K562 (cell line): ENCODE measurements around the gene SHISA7. TPM values are rescaled to one million over a fixed set of nuclear protein-coding genes. Genes with fewer than 3 reads are reported as not detected.

Source experiments
- ELF2 ChIP-seq: fragments of 250-450 bp; sonication (Bioruptor Pico); IDR thresholded peaks from 2 replicates; pipeline ENCODE4 v1.5.0; 2021; ENCODE audit warnings: mild to moderate bottlenecking
- ETV5 ChIP-seq: sonication (generic); formaldehyde crosslinking; IDR thresholded peaks from 2 replicates; pipeline ENCODE4 v1.4.0; 2020; ENCODE audit warnings: low read depth, mild to moderate bottlenecking, missing genetic modification reagents
- GABPB1 ChIP-seq: sonication (generic); formaldehyde crosslinking; IDR thresholded peaks from 2 replicates; pipeline ENCODE4 v1.8.0; 2022; ENCODE audit warnings: mild to moderate bottlenecking, missing genetic modification reagents
- PRPF4 ChIP-seq: fragments of 200-400 bp; formaldehyde crosslinking; IDR thresholded peaks from one replicate; pipeline ENCODE4 v1.6.1; 2017; ENCODE audit warnings: low read length, low read depth, mild to moderate bottlenecking; ENCODE audit not compliant: insufficient read depth, poor library complexity, severe bottlenecking
- SMAD4 ChIP-seq: fragments of 250-450 bp; sonication (Bioruptor Pico); conservative IDR thresholded peaks from 2 replicates; pipeline ENCODE4 v1.8.0; 2021; ENCODE audit warnings: inconsistent platforms, mild to moderate bottlenecking, moderate library complexity
- SMARCA5 ChIP-seq: fragments of 450-650 bp; IDR thresholded peaks from 2 replicates; pipeline ENCODE4 v1.6.1; 2016
- TAF9B ChIP-seq: fragments of 450-650 bp; IDR thresholded peaks from 2 replicates; pipeline ENCODE4 v1.6.1; 2018; ENCODE audit warnings: mild to moderate bottlenecking; ENCODE audit not compliant: partially characterized antibody
- THRB ChIP-seq: fragments of 450-650 bp; formaldehyde crosslinking; conservative IDR thresholded peaks from 2 replicates; pipeline ENCODE4 v1.4.0; 2022; ENCODE audit warnings: mild to moderate bottlenecking, missing genetic modification characterization
- U2AF2 ChIP-seq: fragments of 200-400 bp; formaldehyde crosslinking; optimal IDR thresholded peaks from 2 replicates; pipeline ENCODE3; 2017; ENCODE audit warnings: low read depth, mild to moderate bottlenecking, low read length
- ZNF318 ChIP-seq, 2 experiments: fragments of 450-650 bp; IDR thresholded peaks; 2 replicates each; pipeline ENCODE4 v1.6.1; 2016; ENCODE audit warnings: mild to moderate bottlenecking in 2 of 2, borderline replicate concordance in 1 of 2, low read depth in 1 of 2, moderate library complexity in 1 of 2
- polyA plus RNA-seq, 8 experiments: library from polyadenylated mRNA; depleted of rRNA in 4 of 8; stranded (reverse) in 5 of 8; unstranded in 3 of 8; fragments of >200 nt; fragmentation: Nextera tagmentation in 2 of 8; fragmentation: Illumina TruSeq in 1 of 8; extraction: Ambion mirVana in 2 of 8; extraction: Trizol in 1 of 8; gene quantifications; 2 replicates each; pipeline versions ENCODE4 v1.2.1 to v1.2.3, GENCODE V29; 2011 to 2014; ENCODE audit warnings: inconsistent platforms in 1 of 8, missing spikeins in 1 of 8
- total RNA-seq, 7 experiments: library from RNA; depleted of rRNA in 6 of 7; stranded (reverse); fragments of >200 nt in 6 of 7; fragmentation: Illumina TruSeq in 2 of 7; extraction: Trizol in 2 of 7; gene quantifications; 2 replicates each; pipeline versions ENCODE4 v1.2.1 to v1.2.3, GENCODE V29; 2011 to 2021; ENCODE audit warnings: low replicate concordance in 1 of 7
- TF ChIP-seq, protein P1 (sequence below): fragments of 250-450 bp; sonication (Bioruptor Pico); IDR thresholded peaks from 2 replicates; pipeline ENCODE4 v1.9.0; 2021; ENCODE audit warnings: mild to moderate bottlenecking
- TF ChIP-seq, protein P2 (sequence below): sonication (generic); formaldehyde crosslinking; IDR thresholded peaks from 2 replicates; pipeline ENCODE4 v1.8.1; 2023; ENCODE audit warnings: mild to moderate bottlenecking, missing genetic modification reagents
- TF ChIP-seq, protein P3 (sequence below), 2 experiments: fragments of 200-800 bp in 1 of 2; sonication (Bioruptor generic) in 1 of 2; sonication (generic) in 1 of 2; formaldehyde crosslinking in 1 of 2; IDR thresholded peaks in 1 of 2; conservative IDR thresholded peaks in 1 of 2; 2 replicates each; pipeline versions ENCODE4 v1.5.0 to v1.6.1; 2016 to 2020; ENCODE audit warnings: missing compliant biosample characterization in 1 of 2, missing genetic modification characterization in 1 of 2, missing genetic modification reagents in 1 of 2

Gene SHISA7
- total and polyA plus RNA-seq, 9 of the 15 experiments (the other 6 are each of a cell fraction or from before 2014, with no cell fraction given), result 0.01 to 0.40 (median 0.07) TPM

DNA sequence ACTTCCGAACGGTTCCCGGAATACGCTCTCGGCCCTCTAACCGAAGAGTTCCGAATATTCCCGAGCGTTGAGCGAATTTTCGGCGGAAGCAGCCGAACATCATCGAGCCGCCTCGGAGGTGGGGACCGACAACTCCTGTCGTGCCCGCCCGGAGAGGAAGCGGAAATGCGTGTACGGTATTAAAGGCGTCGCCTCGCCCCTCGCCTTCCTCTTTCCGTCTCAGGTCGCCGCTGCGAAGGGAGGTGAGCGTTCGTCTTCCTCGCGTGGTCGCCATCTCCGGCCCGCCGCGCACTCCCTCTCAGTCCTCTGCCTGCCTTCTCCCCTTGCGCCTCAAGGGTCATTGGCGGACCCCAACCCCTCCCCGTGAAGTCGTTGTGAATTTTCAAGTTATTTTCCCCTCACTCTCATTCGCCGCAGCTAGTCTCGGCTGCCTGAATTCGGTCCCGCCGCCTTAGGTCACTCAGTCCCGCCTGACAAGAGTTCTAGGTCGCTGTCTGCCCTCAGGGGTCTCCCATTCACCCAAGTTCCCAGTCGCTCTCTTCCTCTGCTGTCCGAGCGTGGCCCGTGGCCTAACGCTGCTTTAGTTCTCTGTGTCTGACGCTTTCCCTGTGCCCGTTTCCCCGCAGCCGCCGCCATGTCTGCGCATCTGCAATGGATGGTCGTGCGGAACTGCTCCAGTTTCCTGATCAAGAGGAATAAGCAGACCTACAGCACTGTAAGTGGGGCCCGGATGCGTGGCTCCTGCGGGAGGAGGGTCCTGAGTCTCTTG lies 57.2 kb downstream of the SHISA7 start, which contains the start of gene RPL28 (continued):
- TF ChIP-seq TAF9B, result peak; percentile 99
- TF ChIP-seq PRPF4, result peak; percentile 79
- peak; percentile 20; the same call in 1 of the 2 replicates for TF ChIP-seq ELF2
- no peak for TF ChIP-seq ZNF318 (IDR thresholded peaks at IDR 0.05; ENCODE audit: borderline replicate concordance in 1 of 2, low read depth in 1 of 2)
- TF ChIP-seq GABPB1 (CRISPR knock-in tag), result peak; percentile 95
- TF ChIP-seq U2AF2, result no peak
- TF ChIP-seq, protein P1, sequence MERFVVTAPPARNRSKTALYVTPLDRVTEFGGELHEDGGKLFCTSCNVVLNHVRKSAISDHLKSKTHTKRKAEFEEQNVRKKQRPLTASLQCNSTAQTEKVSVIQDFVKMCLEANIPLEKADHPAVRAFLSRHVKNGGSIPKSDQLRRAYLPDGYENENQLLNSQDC (CRISPR knock-in tag), result 0 out of 2 replicates have a peak, but pooled peaks have one; percentile 32
- TF ChIP-seq SMARCA5, result 0 out of 2 replicates have a peak, but pooled peaks have one; percentile 64
- TF ChIP-seq ETV5, result 0 out of 2 replicates have a peak, but pooled peaks have one; percentile 12
- TF ChIP-seq, protein P2, sequence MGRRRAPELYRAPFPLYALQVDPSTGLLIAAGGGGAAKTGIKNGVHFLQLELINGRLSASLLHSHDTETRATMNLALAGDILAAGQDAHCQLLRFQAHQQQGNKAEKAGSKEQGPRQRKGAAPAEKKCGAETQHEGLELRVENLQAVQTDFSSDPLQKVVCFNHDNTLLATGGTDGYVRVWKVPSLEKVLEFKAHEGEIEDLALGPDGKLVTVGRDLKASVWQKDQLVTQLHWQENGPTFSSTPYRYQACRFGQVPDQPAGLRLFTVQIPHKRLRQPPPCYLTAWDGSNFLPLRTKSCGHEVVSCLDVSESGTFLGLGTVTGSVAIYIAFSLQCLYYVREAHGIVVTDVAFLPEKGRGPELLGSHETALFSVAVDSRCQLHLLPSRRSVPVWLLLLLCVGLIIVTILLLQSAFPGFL (CRISPR knock-in tag), result peak; percentile 56; the same call in 1 of the 2 replicates
- TF ChIP-seq, protein P3, sequence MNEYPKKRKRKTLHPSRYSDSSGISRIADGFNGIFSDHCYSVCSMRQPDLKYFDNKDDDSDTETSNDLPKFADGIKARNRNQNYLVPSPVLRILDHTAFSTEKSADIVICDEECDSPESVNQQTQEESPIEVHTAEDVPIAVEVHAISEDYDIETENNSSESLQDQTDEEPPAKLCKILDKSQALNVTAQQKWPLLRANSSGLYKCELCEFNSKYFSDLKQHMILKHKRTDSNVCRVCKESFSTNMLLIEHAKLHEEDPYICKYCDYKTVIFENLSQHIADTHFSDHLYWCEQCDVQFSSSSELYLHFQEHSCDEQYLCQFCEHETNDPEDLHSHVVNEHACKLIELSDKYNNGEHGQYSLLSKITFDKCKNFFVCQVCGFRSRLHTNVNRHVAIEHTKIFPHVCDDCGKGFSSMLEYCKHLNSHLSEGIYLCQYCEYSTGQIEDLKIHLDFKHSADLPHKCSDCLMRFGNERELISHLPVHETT (CRISPR knock-in tag; conservative IDR thresholded peaks at IDR 0.05 in 1 of 2, IDR thresholded peaks at IDR 0.05 in 1 of 2), result peak in 1 of 2 experiments; percentile 56; a peak in 1 of 4 replicates
- peak; percentile 56; the same call in 1 of the 2 replicates for TF ChIP-seq THRB (CRISPR knock-in tag)
- 0 out of 2 replicates have a peak, but pooled peaks have one; percentile 27 for TF ChIP-seq SMAD4
